Thoracic aorta (tissue), 2 donors: ENCODE measurements around the gene RPS19BP1. TPM values are rescaled to one million over a fixed set of nuclear protein-coding genes. Genes with fewer than 3 reads are reported as not detected.

Source experiments
- ATAC-seq: fragments of 150-250 bp; one replicate; pipeline ENCODE4 v1.8.0; 2017; ENCODE audit warnings: low read depth; ENCODE audit not compliant: insufficient number of reproducible peaks, low FRiP score
- DNase-seq: peaks from one replicate; pipeline ENCODE4 v3.0.0-alpha.2; 2020; ENCODE audit warnings: low spot score
- H3K27ac ChIP-seq, 2 donors: fragments of 200-600 bp; sonication (generic); 1 replicate in 1 of 2; 2 replicates in 1 of 2; pipeline ENCODE4 v1.5.1; 2016; ENCODE audit warnings: mild to moderate bottlenecking in 2 of 2, moderate library complexity in 2 of 2
- H3K27me3 ChIP-seq: fragments of 200-600 bp; sonication (generic); replicated peaks from 2 replicates; pipeline ENCODE4 v1.6.0; 2016; ENCODE audit warnings: mild to moderate bottlenecking; ENCODE audit not compliant: insufficient read depth
- H3K36me3 ChIP-seq: fragments of 200-600 bp; sonication (generic); one replicate; pipeline ENCODE4 v1.5.1; 2016
- H3K4me1 ChIP-seq, 2 donors: fragments of 200-600 bp; sonication (generic); 1 replicate in 1 of 2; 2 replicates in 1 of 2; pipeline versions ENCODE4 v1.5.1 to v1.6.0; 2016; ENCODE audit warnings: low read depth in 2 of 2, mild to moderate bottlenecking in 1 of 2; ENCODE audit not compliant: control insufficient read depth in 1 of 2
- H3K4me3 ChIP-seq: fragments of 200-600 bp; sonication (generic); 2 replicates; pipeline ENCODE4 v1.5.1; 2016; ENCODE audit warnings: mild to moderate bottlenecking
- H3K9me3 ChIP-seq: fragments of 200-600 bp; sonication (generic); 2 replicates; pipeline ENCODE4 v1.5.1; 2016
- total RNA-seq, 2 donors: library from RNA; depleted of rRNA; stranded (reverse); fragments of >200 nt; gene quantifications; one replicate each; pipeline versions ENCODE4 v1.1.0 to v1.2.3, GENCODE V29; 2016
- TF ChIP-seq, protein P1 (sequence below): fragments of 200-600 bp; sonication (generic); IDR thresholded peaks from one replicate; pipeline ENCODE4 v1.5.1; 2019; ENCODE audit warnings: antibody characterized with exemption

The RPS19BP1 gene, protein sequence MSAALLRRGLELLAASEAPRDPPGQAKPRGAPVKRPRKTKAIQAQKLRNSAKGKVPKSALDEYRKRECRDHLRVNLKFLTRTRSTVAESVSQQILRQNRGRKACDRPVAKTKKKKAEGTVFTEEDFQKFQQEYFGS
- total RNA-seq = 10 to 100 TPM; 77.7 to 89.6 TPM

DNA sequence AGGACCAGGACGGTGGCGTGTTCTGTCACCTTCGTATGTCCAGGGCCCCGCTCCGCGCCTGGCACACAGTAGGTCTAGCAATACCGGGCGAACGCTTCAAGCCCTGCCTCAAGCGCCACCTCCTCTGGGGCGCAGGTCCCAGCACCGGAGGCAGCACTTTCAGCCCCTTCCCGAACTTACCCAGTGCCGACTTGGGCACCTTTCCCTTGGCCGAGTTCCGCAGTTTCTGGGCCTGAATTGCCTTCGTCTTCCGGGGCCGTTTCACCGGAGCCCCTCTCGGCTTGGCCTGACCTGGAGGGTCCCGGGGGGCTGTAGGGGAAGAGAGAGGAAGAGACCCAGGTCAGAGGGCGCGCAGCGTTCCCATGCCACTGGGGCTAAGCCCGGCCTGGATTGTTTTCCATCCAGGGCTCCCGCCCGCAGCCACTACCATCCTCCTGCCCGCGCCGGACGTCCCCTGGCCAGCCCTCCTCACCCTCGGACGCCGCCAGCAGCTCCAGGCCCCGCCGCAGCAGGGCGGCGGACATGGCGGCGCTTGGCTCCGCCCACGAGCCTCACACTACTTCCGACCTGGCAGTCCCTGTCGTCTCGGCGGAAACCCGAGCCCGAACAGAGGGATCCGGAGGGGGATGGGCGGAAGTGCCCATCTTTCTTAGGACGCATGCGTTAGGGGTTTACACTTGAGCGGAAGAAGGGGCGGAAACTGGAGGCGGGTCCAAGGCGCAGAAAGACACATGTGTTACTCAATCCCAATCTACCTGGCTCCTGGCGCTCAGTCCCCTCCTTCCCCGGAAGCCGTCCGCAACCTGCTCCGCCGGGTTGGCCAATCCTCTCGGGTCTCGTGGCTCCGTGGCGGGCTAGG, at the start of gene RPS19BP1:
Gene RPS19BP1, minus strand, starts transcription at position 534 of the 859 bp plus-strand sequence. Its CDS starts 10 bp downstream, at position 524.
- H3K36me3 ChIP-seq = peaks cover 3% of the 10 kb centered on the region
- peak within 1 kb of the TSS; percentile 80 to 85 for H3K27ac ChIP-seq
- DNase-seq (peak; percentile 97), ATAC-seq (peak; percentile 89)
- peak within 1 kb of the TSS; percentile 81 for H3K4me3 ChIP-seq
- TF ChIP-seq, protein P1, sequence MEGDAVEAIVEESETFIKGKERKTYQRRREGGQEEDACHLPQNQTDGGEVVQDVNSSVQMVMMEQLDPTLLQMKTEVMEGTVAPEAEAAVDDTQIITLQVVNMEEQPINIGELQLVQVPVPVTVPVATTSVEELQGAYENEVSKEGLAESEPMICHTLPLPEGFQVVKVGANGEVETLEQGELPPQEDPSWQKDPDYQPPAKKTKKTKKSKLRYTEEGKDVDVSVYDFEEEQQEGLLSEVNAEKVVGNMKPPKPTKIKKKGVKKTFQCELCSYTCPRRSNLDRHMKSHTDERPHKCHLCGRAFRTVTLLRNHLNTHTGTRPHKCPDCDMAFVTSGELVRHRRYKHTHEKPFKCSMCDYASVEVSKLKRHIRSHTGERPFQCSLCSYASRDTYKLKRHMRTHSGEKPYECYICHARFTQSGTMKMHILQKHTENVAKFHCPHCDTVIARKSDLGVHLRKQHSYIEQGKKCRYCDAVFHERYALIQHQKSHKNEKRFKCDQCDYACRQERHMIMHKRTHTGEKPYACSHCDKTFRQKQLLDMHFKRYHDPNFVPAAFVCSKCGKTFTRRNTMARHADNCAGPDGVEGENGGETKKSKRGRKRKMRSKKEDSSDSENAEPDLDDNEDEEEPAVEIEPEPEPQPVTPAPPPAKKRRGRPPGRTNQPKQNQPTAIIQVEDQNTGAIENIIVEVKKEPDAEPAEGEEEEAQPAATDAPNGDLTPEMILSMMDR = no peak
- H3K9me3 ChIP-seq = no peaks in the 10 kb centered on the region
- peaks cover 28 to 54% of the 10 kb centered on the region in 2 donors for H3K4me1 ChIP-seq
- H3K27me3 ChIP-seq = no peaks in the 10 kb centered on the region

DNA sequence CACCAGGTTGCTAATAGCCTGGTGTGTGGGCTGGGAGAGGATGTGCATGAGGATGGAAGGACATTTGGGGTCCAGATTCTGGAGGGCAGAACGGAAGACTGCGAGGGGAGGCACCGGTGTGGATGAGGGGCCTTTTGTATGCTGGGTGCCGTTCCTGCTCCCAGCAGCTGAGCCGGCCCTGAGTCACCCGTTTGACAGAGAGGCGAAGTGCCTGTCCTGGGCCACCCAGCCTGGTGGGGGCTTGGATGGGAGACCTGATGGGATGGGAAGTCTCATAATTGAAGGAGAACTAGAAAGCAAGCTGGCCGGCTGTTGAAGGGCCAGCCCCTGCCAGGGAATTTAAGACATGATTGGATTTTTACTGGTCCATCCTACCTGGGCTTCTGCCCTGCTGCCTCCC, 48.8 kb upstream of the RPS19BP1 start:
- Histone ChIP-seq H3K4me1 (no peaks in the 10 kb centered on the region), H3K27ac (no peak overlapping the region), H3K27me3 (no peaks in the 10 kb centered on the region), H3K4me3 (no peak overlapping the region), H3K9me3 (no peaks in the 10 kb centered on the region), H3K36me3 (no peaks in the 10 kb centered on the region)
- DNase-seq (no peak), ATAC-seq (no peak)
- TF ChIP-seq, protein P1 = no peak

DNA sequence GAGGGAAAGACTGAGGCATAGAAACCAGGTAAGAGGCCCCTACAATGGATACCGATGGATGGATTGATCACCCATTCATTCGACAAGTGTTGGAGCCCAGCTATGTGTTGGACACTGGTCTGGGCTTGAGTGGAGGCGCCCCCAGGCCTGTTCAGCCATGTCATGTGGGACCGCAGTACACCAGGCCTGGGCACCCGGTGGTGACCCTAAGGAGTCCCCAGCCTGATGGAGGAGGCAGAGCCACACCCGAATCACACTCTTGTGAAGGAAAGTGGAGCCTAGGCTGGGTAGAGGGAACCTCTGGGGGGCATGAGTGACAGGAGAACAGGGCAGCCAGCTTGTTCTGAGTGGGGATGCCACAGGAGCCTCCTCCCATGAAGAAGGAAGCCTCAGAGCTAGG, 48.2 kb upstream of the RPS19BP1 start:
- H3K27me3 ChIP-seq = no peaks in the 10 kb centered on the region

DNA sequence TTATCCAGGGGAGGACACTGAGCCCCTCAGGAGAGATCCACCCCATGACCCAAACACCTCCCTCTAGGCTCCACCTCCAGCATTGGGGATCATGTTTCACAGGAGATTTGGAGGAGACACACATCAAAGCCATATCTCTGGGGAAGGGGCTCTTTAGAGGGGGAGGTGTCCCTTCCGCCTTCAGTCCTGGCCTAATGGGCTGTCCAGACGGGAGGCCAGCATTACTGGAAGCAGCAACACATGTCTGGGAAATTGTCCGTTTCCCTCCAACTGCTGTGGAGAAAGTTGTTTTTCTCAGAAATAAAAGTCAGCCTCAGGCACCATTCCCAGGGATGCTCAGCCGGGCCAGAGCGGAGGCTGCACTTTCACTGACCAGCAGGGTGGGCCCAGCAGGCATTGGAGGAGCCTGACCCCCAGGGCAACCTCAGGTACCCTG, 47.5 kb upstream of the RPS19BP1 start:
- TF ChIP-seq, protein P1 = no peak
- no peaks in the 10 kb centered on the region for H3K27me3 ChIP-seq
- no peak for ATAC-seq

More for the DNA sequence above, 48.2 kb upstream of the RPS19BP1 start:
- H3K4me3 ChIP-seq = no peak overlapping the region
- ATAC-seq (no peak), DNase-seq (no peak)
- no peaks in the 10 kb centered on the region for H3K9me3 ChIP-seq
- no peak overlapping the region for H3K27ac ChIP-seq
- TF ChIP-seq, protein P1 = no peak
- H3K36me3 ChIP-seq = no peaks in the 10 kb centered on the region
- H3K4me1 ChIP-seq = no peaks in the 10 kb centered on the region

DNA sequence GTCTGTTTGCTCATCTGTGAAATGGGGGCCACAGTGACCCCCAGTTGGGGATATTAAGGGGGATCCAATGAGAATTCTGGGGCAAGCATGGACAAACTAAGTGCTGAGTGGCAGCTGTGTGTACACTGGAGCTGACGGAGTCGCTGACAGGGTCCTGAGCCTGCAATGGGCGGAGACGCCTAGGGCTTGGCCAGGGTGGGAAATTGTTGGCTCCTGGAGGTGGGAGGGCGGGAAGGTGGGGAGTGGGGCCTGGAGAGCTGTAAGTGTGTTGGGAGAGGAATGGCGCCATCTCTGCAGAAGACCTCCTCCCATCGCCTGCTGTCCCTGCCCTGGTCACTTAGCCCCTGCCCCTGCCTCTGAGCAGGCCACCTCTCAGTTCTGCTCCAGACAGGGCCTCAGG, 45.4 kb upstream of the RPS19BP1 start:
- Histone ChIP-seq H3K36me3 (no peaks in the 10 kb centered on the region), H3K27ac (no peak overlapping the region), H3K9me3 (no peaks in the 10 kb centered on the region), H3K4me3 (no peak overlapping the region), H3K4me1 (no peaks in the 10 kb centered on the region), H3K27me3 (no peaks in the 10 kb centered on the region)
- no peak for ATAC-seq
- DNase-seq = no peak
- TF ChIP-seq, protein P1 = no peak

More for the DNA sequence above, 47.5 kb upstream of the RPS19BP1 start:
- Histone ChIP-seq H3K4me3 (no peak overlapping the region), H3K4me1 (no peaks in the 10 kb centered on the region), H3K36me3 (no peaks in the 10 kb centered on the region), H3K9me3 (no peaks in the 10 kb centered on the region), H3K27ac (no peak overlapping the region)
- no peak for DNase-seq
